MM.1S (cell line): Measurements from ENCODE around the gene IFNG.

Experiments used
- DNase-seq: peaks from one replicate; pipeline ENCODE4 v3.0.0-alpha.2; 2015
- H2AFZ ChIP-seq: fragments of 300-600 bp; sonication (generic); 2 replicates; pipeline ENCODE4 v1.6.0; 2016; ENCODE audit warnings: antibody characterized with exemption, low read length
- H3F3A ChIP-seq: fragments of 300-600 bp; sonication (generic); 2 replicates; pipeline ENCODE4 v1.6.1; 2016; ENCODE audit warnings: mild to moderate bottlenecking, antibody characterized with exemption, low read length, moderate library complexity, mixed read lengths; ENCODE audit not compliant: insufficient read depth
- H3K27ac ChIP-seq: fragments of 300-600 bp; sonication (generic); 2 replicates; pipeline ENCODE4 v1.5.1; 2016; ENCODE audit warnings: mild to moderate bottlenecking, low read length
- H3K27me3 ChIP-seq: fragments of 300-600 bp; sonication (generic); replicated peaks from 2 replicates; pipeline ENCODE4 v1.6.0; 2016; ENCODE audit warnings: low read length; ENCODE audit not compliant: insufficient read depth
- H3K36me3 ChIP-seq: fragments of 300-600 bp; sonication (generic); replicated peaks from 2 replicates; pipeline ENCODE4 v1.6.1; 2016; ENCODE audit warnings: mild to moderate bottlenecking, low read length, mixed read lengths; ENCODE audit not compliant: insufficient read depth
- H3K4me1 ChIP-seq: fragments of 300-600 bp; sonication (generic); 2 replicates; pipeline ENCODE4 v1.6.1; 2016; ENCODE audit warnings: low read length, mixed read lengths
- H3K4me2 ChIP-seq: fragments of 300-600 bp; sonication (generic); 2 replicates; pipeline ENCODE4 v1.6.0; 2016; ENCODE audit warnings: low read depth, low read length
- H3K4me3 ChIP-seq: fragments of 300-600 bp; sonication (generic); 2 replicates; pipeline ENCODE4 v1.5.1; 2016; ENCODE audit warnings: low read length, mixed read lengths
- H3K79me2 ChIP-seq: fragments of 300-600 bp; sonication (generic); 2 replicates; pipeline ENCODE4 v1.6.1; 2016; ENCODE audit warnings: mixed run types, low read length, mixed read lengths
- H3K9ac ChIP-seq: fragments of 300-600 bp; sonication (generic); 2 replicates; pipeline ENCODE4 v1.6.1; 2016; ENCODE audit warnings: low read length, mixed read lengths
- H3K9me2 ChIP-seq: fragments of 300-600 bp; sonication (generic); replicated peaks from 2 replicates; pipeline ENCODE4 v1.6.1; 2016; ENCODE audit warnings: mild to moderate bottlenecking, low read length, mixed read lengths; ENCODE audit not compliant: insufficient read depth
- H3K9me3 ChIP-seq: fragments of 300-600 bp; sonication (generic); replicated peaks from 2 replicates; pipeline ENCODE4 v1.6.1; 2016; ENCODE audit warnings: mild to moderate bottlenecking, low read length, mixed read lengths; ENCODE audit not compliant: insufficient read depth
- H4K20me1 ChIP-seq: fragments of 300-600 bp; sonication (generic); 2 replicates; pipeline ENCODE4 v1.6.1; 2016; ENCODE audit warnings: mild to moderate bottlenecking, low read length, moderate library complexity, mixed read lengths; ENCODE audit not compliant: insufficient read depth
- EZH2 ChIP-seq: fragments of 300-600 bp; sonication (generic); optimal IDR thresholded peaks from 2 replicates; pipeline ENCODE3; 2017; ENCODE audit warnings: low read depth, mild to moderate bottlenecking, antibody characterized with exemption, low read length, mixed read lengths
- EZH2phosphoT487 ChIP-seq: fragments of 300-600 bp; sonication (generic); IDR thresholded peaks from 2 replicates; pipeline ENCODE4 v1.6.1; 2018; ENCODE audit warnings: antibody characterized with exemption, low read length
- TF ChIP-seq, protein P1 (sequence below): fragments of 300-600 bp; sonication (generic); IDR thresholded peaks from 2 replicates; pipeline ENCODE4 v1.5.1; 2016; ENCODE audit warnings: antibody characterized with exemption, low read length, mixed read lengths

IFNG gene

DNA sequence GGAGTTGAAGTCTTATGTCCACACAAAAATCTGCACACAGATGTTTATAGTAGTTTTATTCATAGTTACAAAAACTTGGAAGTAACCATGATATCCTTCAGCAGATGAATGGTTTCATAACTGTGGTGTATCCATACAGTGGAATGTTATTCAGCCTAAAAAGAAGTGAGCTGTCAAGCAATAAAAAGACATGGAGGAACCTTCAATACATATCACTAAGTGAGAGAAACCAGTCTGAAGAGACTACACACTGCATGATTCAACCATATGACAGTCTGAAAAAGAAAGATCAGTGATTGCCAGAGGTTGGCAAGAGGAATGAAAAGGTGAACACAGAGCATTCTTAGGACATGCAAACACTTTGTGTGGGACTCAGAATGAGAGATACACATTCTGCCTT, 18.6 kb upstream of the IFNG start:
- H3K4me1 ChIP-seq = no peaks in the 10 kb centered on the region
- H4K20me1 ChIP-seq = no peaks in the 10 kb centered on the region
- H3K79me2 ChIP-seq = no peaks in the 10 kb centered on the region
- no peaks in the 10 kb centered on the region for H3K27me3 ChIP-seq
- H3K9me3 ChIP-seq = no peaks in the 10 kb centered on the region
- H3K4me2 ChIP-seq = no peak overlapping the region
- H3K36me3 ChIP-seq = no peaks in the 10 kb centered on the region
- H3F3A ChIP-seq = peaks cover 7% of the 10 kb centered on the region; the same call in 1 of the 2 replicates
- no peaks in the 10 kb centered on the region for H3K9me2 ChIP-seq
- H3K9ac ChIP-seq = no peak overlapping the region
- no peak overlapping the region for H3K27ac ChIP-seq
- TF ChIP-seq, protein P1, sequence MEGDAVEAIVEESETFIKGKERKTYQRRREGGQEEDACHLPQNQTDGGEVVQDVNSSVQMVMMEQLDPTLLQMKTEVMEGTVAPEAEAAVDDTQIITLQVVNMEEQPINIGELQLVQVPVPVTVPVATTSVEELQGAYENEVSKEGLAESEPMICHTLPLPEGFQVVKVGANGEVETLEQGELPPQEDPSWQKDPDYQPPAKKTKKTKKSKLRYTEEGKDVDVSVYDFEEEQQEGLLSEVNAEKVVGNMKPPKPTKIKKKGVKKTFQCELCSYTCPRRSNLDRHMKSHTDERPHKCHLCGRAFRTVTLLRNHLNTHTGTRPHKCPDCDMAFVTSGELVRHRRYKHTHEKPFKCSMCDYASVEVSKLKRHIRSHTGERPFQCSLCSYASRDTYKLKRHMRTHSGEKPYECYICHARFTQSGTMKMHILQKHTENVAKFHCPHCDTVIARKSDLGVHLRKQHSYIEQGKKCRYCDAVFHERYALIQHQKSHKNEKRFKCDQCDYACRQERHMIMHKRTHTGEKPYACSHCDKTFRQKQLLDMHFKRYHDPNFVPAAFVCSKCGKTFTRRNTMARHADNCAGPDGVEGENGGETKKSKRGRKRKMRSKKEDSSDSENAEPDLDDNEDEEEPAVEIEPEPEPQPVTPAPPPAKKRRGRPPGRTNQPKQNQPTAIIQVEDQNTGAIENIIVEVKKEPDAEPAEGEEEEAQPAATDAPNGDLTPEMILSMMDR = no peak
- no peak for TF ChIP-seq EZH2phosphoT487
- no peak for TF ChIP-seq EZH2
- no peak overlapping the region for H2AFZ ChIP-seq
- DNase-seq = no peak
- H3K4me3 ChIP-seq = no peak overlapping the region

DNA sequence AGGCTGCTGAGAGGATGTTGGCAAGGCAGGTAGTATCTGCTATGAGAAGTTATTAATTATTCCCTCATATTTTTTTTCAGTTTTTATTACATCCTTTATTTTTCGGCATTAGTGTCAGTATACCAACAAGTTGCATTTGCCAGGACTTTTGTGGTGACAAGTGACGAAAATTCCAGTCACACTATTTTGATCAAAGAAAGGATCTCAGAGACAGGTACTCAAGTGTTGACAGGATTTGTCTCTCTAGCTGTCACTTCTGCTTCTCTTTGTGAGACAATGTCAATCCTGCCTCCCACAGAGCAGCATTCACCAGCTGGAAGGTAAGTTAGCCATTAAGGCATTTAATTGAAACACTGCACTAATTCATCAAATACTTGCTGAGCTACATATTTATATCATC, 18.0 kb upstream of the IFNG start:
- no peak for TF ChIP-seq EZH2
- TF ChIP-seq EZH2phosphoT487 = no peak
- TF ChIP-seq, protein P1 = no peak
- Histone ChIP-seq H3K9me3 (no peaks in the 10 kb centered on the region), H3K4me3 (no peak overlapping the region), H3K9ac (no peak overlapping the region), H3K4me1 (no peaks in the 10 kb centered on the region), H4K20me1 (no peaks in the 10 kb centered on the region), H3K9me2 (no peaks in the 10 kb centered on the region), H3K4me2 (no peak overlapping the region), H3K36me3 (no peaks in the 10 kb centered on the region), H3K27ac (no peak overlapping the region), H2AFZ (no peak overlapping the region), H3K79me2 (no peaks in the 10 kb centered on the region), H3F3A (peaks cover 7% of the 10 kb centered on the region; the same call in 1 of the 2 replicates), H3K27me3 (no peaks in the 10 kb centered on the region)
- no peak for DNase-seq

DNA sequence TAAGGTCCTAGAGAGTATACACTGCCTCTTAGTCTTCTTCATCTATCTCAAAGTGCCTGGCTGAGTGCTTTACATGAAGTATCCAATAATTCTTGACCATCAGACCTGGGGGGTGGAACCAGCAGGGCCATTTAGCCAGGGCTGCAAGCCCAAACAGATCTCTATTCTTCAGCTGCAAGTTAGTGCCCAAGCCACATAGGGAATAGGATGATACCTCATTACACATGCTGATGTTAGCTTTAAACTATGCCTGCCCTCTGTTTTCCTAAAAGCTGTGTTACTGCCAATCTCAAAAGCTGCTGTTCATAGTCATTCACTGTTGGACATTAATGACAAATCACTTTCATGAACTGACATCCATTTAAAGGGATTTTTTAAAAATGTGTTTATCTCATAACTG, 16.7 kb upstream of the IFNG start:
- H2AFZ ChIP-seq = no peak overlapping the region
- no peak overlapping the region for H3K9ac ChIP-seq
- H3K9me3 ChIP-seq = no peaks in the 10 kb centered on the region
- H3K79me2 ChIP-seq = no peaks in the 10 kb centered on the region
- no peaks in the 10 kb centered on the region for H3K9me2 ChIP-seq
- H3K4me3 ChIP-seq = no peak overlapping the region
- H3K27ac ChIP-seq = no peak overlapping the region
- H3K4me1 ChIP-seq = no peaks in the 10 kb centered on the region
- no peaks in the 10 kb centered on the region for H4K20me1 ChIP-seq
- H3K27me3 ChIP-seq = no peaks in the 10 kb centered on the region
- H3K4me2 ChIP-seq = no peak overlapping the region
- TF ChIP-seq EZH2 (no peak), EZH2phosphoT487 (no peak)
- TF ChIP-seq, protein P1 = no peak
- no peak for DNase-seq
- H3K36me3 ChIP-seq = no peaks in the 10 kb centered on the region
- peaks cover 7% of the 10 kb centered on the region; the same call in 1 of the 2 replicates for H3F3A ChIP-seq
